ENCODE measurements around the gene PPARGC1A. TPM values are rescaled to one million over a fixed set of nuclear protein-coding genes. Genes with fewer than 3 reads are reported as not detected.

Gene PPARGC1A
- total RNA-seq, 4 donors from 2014 or later = 0.75 to 4.0 (median 1.4) TPM

DNA sequence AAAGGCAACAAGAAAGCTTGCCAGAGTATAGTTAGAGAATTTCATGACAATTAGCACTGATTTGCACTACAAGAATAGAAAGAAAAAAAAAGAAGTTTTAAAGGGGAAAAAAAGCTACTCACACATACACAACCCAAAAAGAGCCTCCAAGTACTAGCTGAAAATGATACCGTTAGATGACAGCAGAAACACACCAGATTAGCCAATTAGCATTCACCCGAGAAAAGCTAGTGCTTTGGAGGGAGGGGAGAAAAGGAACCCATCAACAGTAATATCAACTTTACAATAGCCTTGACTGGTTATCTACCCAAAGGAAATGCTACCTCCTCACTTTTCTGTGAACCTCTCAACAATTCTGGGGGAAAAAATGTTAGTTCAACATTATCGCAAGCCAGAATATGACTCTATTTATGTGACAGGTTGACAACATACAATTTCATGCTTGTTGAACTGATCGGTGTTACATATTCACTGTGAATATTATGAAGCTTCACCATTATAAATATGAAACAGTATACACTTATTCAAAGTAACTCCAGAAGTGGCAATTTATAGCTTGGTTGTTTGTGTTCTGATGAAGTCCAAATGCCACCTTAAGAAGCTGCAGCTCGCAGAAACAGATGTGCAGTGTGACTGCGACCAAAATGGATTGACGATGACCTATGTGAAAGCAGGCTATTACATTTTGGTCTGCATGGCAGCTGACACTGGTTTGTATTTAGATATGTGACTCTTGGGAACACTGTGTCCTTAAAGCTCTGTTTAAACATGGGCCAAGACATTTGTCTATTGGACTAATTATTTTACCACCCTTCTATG lies 15.9 kb downstream of the PPARGC1A start:
- TF ChIP-seq POLR2A (IDR thresholded peaks at IDR 0.05) = no peak
- TF ChIP-seq, protein P1, sequence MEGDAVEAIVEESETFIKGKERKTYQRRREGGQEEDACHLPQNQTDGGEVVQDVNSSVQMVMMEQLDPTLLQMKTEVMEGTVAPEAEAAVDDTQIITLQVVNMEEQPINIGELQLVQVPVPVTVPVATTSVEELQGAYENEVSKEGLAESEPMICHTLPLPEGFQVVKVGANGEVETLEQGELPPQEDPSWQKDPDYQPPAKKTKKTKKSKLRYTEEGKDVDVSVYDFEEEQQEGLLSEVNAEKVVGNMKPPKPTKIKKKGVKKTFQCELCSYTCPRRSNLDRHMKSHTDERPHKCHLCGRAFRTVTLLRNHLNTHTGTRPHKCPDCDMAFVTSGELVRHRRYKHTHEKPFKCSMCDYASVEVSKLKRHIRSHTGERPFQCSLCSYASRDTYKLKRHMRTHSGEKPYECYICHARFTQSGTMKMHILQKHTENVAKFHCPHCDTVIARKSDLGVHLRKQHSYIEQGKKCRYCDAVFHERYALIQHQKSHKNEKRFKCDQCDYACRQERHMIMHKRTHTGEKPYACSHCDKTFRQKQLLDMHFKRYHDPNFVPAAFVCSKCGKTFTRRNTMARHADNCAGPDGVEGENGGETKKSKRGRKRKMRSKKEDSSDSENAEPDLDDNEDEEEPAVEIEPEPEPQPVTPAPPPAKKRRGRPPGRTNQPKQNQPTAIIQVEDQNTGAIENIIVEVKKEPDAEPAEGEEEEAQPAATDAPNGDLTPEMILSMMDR (IDR thresholded peaks at IDR 0.05) = no peak

DNA sequence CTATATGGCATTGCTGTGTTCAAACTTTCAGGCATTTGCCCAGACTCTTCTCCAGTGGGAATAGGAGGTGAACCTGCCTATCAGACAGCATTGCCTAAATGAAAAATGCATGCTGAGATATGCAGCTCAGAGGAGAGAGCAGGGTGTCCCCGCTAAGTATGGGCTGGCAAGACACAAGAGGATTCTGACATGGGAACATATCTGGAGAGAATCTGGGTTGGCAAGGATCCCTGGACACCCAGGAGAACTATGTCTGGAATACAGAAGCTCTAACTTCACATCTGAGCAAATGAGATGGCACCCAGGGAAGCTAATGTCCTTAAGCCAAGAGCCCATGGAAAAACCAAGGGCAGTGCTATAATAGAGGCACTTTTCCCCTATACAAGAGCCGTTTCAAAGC lies 18.4 kb downstream of the PPARGC1A start:
- no peak for DNase-seq
- H3K27ac ChIP-seq = no peak overlapping the region
- WGBS, 2 donors = 54 to 76% methylated on average over 2 of the region's 2 CpGs

More for the DNA sequence above, 15.9 kb downstream of the PPARGC1A start:
- Histone ChIP-seq H3K9me3 (no peaks in the 10 kb centered on the region), H3K27me3 (no peaks in the 10 kb centered on the region), H3K4me1 (peaks cover 0 to 12% (median 0%) of the 10 kb centered on the region in 3 donors), H3K27ac (no peak overlapping the region), H3K4me3 (no peak overlapping the region), H3K36me3 (no peaks in the 10 kb centered on the region)
- intact Hi-C loops (cut with DNase I) = no loop called here
- 70 to 82% methylated on average over 7 of the region's 7 CpGs for WGBS, 2 donors
- DNase-seq = no peak

DNA sequence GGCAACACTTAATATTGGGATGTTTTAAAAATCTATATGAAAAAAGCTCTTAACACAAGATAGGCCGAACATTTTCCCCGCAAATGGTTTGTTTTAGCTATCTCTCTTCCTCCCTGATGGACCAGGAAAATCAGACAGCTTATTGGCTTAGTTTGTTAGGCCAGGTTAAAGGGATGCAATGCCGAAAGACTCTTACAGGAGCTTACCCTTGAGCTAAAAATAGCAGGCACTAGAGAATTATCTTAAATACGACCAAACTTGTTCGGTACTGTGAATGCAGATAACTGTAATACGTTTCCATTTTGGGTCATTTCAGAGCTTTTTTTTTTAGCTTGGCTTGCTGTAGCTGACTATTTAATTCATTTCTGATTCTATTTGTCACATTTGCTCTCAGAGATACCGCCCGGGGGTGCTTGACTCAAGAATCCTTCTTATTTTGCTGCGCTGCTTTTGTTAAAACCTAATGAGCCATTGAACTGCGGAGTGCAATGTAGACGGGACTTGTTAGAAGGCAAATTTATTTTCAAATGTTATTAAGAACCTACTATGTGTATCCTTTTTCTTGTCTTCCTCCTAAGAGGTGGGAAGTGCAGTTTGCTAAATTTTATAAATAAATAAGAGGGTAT lies 23.3 kb downstream of the PPARGC1A start:
- no peaks in the 10 kb centered on the region for H3K36me3 ChIP-seq
- DNase-seq = no peak
- WGBS, 2 donors = 72 to 85% methylated on average over 11 of the region's 11 CpGs
- no peaks in the 10 kb centered on the region for H3K27me3 ChIP-seq
- H3K4me3 ChIP-seq = no peak overlapping the region
- intact Hi-C loops (cut with DNase I) = no loop called here
- no peaks in the 10 kb centered on the region for H3K9me3 ChIP-seq
- no peak overlapping the region for H3K27ac ChIP-seq
- no peaks in the 10 kb centered on the region for H3K4me1 ChIP-seq
- TF ChIP-seq, protein P1 (IDR thresholded peaks at IDR 0.05) = no peak
- TF ChIP-seq POLR2A (IDR thresholded peaks at IDR 0.05) = no peak

More for the DNA sequence above, 18.4 kb downstream of the PPARGC1A start:
- TF ChIP-seq, protein P1 (IDR thresholded peaks at IDR 0.05) = no peak
- no peak for TF ChIP-seq POLR2A (IDR thresholded peaks at IDR 0.05)
- Histone ChIP-seq H3K9me3 (no peaks in the 10 kb centered on the region), H3K27me3 (no peaks in the 10 kb centered on the region), H3K4me3 (no peak overlapping the region), H3K4me1 (no peaks in the 10 kb centered on the region), H3K36me3 (no peaks in the 10 kb centered on the region)
- intact Hi-C loops (cut with DNase I) = no loop called here

DNA sequence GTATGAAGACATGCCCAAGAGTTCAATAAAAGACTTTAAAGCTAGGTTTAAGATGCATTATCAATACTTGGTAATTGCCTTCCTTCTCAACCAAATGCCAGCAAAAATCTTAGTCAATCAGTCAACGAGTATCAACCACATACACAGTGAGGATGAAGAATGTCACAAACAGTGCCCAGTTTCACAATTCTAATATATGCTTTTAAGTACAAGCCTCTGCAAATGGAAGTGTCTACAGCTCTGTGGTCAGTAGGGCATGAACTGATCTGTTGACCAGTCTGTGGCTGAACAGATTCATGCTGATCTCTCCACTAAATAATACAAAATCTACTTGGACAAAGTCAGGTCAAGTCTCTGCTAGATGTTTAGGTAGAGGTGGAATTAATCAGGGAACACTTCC lies 27.9 kb downstream of the PPARGC1A start:
- Histone ChIP-seq H3K4me1 (no peaks in the 10 kb centered on the region), H3K36me3 (no peaks in the 10 kb centered on the region), H3K27me3 (no peaks in the 10 kb centered on the region), H3K27ac (no peak overlapping the region), H3K4me3 (no peak overlapping the region), H3K9me3 (no peaks in the 10 kb centered on the region)
- intact Hi-C loops (cut with DNase I) = no loop called here
- WGBS, 2 donors = 60 to 78% methylated on average over 1 of the region's 1 CpG
- TF ChIP-seq POLR2A (IDR thresholded peaks at IDR 0.05) = no peak
- TF ChIP-seq, protein P1 (IDR thresholded peaks at IDR 0.05) = no peak
- DNase-seq = no peak

DNA sequence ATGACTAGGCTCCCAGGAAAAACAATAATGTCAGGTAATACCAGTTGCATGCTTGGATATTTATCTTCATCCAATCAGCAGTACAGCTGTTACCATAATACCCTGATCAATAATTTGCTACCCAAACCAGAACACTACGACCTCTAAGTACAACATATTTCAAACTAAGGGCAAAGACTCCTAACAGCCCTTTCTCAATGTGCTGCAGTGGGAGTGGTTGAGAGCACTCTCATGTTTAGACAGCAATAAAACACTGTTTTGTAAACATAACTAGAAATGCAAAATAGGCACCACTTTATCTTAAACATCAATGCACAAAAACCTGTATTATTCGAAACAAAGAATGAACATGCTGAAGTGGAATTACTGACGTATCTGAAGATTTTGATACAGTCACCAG lies 28.9 kb downstream of the PPARGC1A start:
- Histone ChIP-seq H3K36me3 (no peaks in the 10 kb centered on the region), H3K4me3 (no peak overlapping the region), H3K27me3 (no peaks in the 10 kb centered on the region), H3K9me3 (no peaks in the 10 kb centered on the region), H3K27ac (no peak overlapping the region), H3K4me1 (no peaks in the 10 kb centered on the region)
- DNase-seq = no peak
- intact Hi-C loops (cut with DNase I) = no loop called here
- 80 to 87% methylated on average over 2 to 3 of the region's 3 CpGs for WGBS, 2 donors
- TF ChIP-seq, protein P1 (IDR thresholded peaks at IDR 0.05) = no peak
- no peak for TF ChIP-seq POLR2A (IDR thresholded peaks at IDR 0.05)

All from esophagus squamous epithelium (tissue), 5 donors.